NCI-H1436 treated with DMSO at 0.1 percent for 48 hours (cell line): Measurements from ENCODE around the gene ARAF.
"Not testable (repeated sequence)": the region's sequence is repeated elsewhere in the genome, so short reads cannot be mapped to it uniquely, and the experiment has no call there.

ENCODE experiments used
- DNase-seq: peaks from one replicate; lab custom pipeline; 2025; lab: John Stamatoyannopoulos, UW

ARAF gene

DNA sequence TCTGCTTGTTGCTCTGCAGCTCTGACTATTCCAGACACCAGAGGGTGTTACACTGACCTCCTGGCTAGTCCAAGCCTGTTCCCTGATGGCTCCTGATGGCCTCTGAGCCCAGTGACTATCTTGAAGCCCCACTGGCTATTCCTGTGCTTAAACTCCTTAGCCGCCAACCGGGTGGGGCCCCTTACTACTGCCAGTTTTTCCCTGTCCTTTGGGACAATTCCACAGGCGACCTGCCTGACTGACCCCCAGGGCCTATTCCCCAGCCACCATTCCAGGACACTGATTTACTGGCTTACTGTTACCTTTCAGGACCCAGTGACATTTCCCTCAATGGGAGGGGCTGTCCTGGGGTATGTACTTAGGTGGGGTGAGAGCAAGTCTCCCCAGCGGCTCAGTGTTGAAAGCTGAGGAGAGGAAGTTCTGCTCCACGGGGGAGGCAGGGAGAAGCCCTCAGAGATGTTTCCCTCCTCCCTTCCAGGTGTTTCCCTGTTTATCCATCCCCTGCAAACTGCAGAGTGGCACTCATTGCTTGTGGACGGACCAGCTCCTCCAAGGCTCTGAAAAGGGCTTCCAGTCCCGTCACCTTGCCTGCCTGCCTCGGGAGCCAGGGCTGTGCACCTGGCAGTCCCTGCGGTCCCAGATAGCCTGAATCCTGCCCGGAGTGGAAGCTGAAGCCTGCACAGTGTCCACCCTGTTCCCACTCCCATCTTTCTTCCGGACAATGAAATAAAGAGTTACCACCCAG lies 25.2 kb downstream of the ARAF start:
- DNase-seq: no peak

DNA sequence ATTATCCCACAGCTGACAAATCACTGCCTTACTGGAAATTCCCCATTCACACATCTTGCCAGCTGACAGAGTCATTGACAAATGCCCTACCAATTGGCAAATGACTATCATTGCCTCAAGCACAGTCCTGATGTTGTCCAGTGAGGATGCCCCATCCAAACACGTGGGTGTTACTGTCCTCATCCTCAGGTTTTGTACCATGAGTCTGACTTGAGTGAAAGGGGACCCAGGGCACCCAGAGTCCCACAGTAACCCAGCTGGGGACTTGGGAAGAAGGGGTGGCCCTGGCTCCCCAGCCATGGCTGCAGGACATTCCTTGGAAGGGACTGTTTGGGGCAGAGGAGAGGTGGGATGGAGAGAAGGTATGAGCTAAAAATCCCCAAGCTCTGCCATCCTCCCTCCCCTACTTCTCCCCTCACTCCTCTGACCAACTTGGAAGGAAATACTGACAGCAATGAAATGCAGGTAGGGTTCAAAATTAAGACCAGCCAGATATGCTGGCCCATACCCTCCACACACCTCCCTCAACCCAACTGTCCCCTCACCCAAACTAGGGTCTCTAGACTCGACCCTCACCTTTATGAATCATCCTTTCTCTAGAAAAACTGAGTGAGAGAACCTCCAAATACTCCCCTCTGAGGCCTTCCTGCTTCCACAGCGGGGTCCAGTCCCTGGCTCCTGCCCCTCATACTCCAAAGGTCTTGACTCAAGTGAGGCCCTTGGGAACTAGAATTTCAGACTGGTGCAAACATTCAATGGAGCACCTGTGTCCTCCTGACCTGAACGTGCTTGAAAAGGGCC lies 26.3 kb downstream of the ARAF start:
- no peak for DNase-seq

DNA sequence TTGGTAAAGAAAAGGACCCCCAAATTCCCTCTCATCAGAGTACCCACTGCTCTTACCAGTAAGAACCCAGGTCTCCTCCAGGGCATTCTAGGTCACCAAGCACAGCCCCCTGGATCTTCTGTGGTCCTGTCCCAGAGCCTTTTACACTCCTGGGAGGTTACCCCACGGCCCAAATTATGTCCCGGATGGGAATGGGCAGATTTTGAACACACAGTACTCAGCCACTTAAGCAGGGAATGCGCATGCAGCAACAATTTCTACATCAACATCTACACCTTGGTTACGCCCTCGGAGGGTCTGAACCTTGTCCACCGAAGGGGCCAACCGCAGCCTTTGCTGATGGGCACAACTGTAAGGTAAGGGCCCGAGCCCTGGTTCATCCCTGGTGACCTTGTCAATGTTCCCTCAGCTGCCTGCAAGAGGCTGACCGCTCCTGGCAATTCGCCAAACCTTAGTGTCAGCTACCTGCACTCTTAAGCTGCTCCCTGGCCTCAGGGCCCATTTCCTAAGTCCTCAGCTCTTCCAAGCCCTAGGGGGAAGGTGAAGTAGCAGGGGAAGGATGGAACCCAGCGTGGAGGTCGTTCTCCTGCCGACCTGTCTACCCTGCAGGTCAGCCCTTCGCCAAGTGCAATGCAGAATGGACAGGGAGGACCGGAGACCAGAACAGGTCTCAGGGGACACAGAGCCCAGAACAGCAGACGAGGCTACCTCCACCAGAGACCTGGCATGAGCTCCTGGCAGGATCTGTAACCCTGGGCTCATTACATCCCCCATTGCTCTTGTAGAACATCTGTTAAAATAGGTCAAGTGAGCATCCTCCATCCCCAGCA lies 27.1 kb downstream of the ARAF start:
- no peak for DNase-seq

DNA sequence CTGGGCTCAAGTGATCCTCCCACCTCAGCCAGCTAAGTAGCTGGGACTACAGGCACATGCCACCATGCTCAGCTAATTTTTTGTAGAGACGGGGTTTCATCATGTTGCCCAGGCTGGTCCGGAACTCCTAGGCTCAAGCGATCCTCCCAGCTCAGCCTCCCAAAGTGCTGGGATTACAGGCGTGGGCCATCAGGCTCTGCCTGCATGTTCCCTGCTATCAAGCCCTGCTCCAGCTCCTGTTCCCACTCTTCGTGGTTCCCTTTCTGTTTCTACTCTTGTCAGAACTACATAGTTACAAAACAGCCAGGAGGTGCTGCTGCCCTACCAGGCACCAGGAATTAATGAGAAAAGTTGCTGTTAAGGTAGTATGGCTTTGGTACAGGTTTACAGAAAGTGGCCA lies 30.0 kb downstream of the ARAF start:
- no peak for DNase-seq

DNA sequence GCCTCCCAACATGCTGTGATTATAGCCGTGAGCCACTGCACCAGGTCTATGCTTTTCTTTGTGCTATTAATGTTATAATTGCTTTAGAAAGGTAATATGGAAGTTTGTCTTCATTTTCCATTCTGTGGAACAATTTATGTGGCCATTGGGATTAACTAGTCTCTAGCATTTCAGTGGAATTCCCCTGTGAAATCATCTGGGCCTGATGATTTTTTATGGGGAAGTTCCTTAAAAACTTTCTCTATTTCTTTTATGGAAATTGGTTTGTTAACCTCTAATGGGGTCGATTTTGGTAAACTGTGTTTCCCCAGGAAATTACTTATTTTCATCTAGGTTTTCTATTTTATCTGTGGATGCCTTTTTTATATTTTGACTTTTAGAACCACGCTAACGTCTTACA lies 32.5 kb downstream of the ARAF start:
- no peak for DNase-seq

DNA sequence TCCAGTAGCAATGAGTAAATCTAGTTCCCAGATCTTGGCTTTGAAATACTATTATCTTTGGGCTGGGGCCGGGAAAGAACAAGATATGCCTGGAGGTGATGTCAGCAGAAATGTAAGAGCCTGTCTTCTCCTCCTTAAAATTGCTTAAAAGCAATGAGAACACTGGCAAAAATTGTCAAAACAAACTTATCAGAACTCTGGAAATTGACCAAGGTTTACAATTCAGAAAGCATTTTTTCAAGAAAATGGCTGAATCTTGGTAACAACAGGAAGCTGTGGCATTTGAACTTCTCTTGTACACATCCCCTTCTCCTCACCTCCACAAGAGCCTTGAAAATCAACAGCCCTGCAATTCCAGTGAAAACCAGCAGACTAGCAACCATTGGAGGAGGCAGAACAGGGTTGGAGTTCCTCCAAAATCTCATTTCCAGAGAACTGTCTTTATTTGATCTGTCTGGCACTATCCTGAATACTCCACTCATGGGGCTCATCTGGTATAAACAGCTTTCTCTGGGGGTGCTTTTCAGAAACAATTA lies 34.8 kb downstream of the ARAF start:
- DNase-seq: no peak

DNA sequence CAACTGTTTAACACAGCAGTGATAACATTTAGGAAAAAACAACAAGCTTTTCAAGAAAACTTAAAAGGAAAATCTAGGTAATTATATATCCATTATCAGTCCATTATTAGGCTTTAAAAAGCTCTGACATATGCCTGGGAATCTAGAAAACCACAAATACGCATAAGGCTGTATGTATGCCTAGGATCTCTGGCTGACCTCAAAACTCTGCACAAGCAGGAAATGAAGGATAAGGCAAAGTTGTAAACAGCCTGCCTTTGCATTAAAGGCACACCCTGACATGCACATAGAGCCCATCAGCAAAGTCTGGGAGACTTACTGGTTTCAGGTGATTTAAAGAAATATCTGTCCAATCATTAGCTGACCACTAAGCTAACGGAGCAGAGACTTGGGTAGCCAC lies 35.3 kb downstream of the ARAF start:
- DNase-seq: no peak

DNA sequence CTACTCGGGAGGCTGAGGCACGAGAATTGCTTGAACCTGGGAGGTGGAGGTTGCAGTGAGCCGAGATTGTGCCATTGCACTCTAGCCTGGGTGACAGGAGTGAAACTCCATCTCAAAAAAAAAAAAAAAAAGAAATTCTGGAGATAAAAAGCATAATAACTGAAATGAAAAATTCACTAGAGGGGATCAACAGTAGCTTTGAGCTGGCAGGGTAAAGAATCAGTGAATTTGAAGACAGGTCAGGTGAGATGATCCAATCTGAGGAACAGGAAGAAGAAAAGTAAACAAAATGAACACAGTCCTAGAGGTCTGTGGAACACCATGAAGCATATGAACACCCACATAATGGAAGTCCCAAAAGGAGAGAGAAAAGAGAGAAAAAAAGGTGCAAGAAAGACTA lies 36.2 kb downstream of the ARAF start:
- no peak for DNase-seq

DNA sequence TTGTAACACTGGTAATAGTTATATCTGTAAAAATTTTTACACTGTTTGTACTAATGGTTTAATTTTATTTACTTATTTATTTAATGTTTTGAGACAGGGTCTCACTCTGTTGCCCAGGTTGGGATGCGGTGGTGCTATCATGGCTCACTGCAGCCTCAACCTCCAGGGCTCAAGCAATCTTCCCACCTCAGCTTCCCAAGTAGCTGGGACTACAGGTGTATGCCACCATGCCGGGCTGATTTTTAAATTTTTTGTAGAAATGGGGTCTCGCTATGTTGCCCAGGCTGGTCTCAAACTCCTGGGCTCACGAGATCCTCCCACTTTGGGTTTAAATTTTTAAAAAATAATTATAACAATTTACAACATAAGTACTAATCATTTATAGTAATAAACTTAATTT lies 42.1 kb downstream of the ARAF start:
- not testable (repeated sequence) for DNase-seq

DNA sequence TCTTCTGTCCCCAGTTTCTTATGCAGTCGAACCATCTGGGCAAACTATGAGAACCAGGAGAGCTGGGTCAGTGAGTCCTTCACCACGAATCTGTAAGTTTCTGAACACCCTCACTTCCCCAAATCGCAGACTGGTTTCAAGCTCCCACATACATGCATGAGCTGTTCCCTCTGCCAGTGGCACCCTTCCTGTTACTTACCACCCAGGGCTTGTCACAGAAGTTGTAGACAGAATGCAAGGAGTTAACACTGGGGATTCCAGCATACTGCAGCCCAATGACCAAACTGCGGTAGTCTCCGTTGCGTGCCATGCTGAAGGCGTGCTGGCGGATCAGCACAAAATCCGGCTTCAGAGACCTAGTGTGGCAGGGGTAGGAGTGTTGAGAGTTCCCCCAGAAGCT lies 44.0 kb downstream of the ARAF start:
- no peak for DNase-seq

DNA sequence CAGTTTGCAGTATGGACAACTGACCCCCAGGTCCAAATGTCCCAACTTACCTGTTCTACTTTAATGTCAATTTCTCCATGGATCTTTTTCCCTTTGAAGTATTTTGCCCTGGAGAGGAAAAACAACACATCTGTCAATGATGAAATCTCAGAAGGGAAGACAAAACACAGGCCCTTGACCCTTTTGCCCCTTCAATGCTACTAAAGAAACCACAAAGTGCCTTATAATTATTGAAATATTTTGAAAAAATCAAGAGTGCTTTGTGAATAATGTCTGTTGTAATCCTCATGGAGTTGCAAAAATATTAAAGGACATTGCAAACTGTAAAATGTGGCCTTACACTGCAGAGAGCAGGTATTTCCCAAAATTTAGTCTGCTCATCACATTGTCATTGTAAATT lies 46.1 kb downstream of the ARAF start:
- no peak for DNase-seq

DNA sequence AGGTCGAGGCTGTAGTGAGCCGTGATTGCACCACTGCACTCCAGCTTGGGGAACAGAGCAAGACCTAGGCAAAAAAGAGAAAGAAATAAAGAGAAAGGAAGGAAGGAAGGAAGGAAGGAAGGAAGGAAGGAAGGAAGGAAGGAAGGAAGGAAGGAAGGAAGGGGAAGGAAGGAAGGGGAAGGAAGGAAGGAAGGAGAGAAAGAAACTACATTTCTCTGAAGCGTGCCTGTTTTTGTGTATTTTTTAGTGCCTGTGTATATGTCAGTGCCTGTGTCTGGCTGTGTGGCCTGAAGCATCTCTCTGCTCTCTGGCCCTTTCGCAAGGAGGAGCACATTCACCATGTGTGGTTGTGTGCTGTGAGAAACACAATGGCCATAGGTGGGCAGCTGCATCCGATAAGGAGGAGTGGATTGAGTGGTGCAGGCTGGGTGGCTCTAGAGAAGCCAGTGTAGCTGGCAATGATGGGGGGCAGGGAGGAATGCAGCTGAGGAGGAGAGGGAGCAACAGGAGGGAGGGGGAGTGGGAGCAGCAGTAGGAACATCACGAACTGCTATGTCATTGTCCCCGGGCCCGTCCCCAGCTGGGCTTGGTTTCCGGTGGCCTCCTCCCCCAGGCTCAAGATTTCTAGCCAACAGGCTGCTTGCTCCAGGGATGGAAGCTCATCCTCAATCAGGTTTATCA lies 47.3 kb downstream of the ARAF start:
- no peak for DNase-seq

DNA sequence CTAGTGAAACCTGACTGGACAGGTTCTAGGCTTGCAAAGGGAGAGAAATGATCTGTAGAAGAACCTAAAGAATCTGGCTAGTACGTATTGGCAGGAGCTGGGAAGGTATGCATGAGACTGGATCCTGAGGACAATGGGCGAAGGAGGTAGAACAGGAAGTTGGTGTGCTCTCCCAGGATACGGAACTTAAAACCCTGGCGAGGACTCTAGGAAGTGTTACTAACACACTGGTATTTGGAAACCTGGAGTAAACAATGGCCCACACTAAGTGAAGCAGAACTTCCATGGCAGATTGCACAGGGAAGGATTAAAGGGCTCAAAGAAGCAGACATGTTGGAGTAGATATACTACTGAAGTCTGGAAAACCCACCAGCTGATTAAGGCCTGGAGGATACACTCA lies 49.5 kb downstream of the ARAF start:
- DNase-seq: no peak

DNA sequence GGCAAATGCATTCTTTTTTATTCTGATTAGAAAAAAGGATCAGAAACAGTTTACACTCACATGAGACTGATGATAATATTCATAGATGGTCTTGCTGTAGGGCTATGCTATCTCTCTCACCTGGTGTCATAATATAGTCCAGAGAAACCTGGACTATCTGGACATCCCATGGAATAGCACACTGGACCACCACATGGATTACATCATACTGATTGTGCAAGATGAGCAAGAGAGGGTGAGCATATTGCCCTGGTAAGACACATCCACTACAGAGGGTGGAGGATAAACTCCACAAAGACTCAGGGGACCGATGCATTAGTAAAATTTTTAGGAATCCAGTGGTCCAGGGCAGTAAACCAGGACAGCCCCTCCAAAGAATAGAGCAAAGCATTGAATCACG lies 50.5 kb downstream of the ARAF start:
- DNase-seq: no peak

DNA sequence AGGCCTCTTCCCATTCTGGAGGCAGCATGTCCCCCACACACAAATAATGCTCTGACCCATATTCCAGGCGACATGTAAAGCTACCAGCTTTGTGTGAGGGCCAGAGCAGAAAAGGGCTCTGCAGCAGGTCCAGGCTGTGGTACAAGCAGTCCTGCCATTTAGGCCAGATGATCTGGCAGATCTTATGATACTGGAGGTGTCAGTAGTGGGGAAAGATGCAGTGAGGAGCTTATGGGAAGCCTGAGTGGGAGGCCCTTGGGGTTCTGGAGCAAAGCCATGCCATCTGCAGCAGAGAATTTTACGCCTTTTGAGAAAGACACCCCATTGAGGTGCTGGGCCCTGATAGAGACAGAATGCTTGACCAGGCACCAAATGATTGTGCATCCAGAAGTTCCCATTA lies 50.9 kb downstream of the ARAF start:
- no peak for DNase-seq

DNA sequence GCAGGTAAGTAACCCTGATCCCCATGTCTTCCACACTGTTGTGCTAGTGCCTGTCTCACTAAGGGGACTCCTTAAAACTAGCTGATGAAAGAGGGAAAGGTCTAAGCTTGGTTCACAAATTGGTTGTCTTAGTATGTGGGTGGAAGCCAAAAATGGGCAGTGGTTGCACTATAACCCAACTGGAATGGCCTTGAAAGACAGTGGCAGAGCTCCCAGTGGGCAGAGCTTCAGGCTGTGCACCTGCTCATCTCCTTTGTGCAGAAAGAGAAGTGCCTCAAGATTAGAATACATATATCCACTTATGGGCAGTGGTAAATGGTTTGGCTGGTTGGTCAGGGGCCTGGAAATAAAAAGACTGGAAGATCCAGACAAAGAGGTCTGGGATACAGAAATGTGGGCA lies 51.4 kb downstream of the ARAF start:
- DNase-seq: no peak

DNA sequence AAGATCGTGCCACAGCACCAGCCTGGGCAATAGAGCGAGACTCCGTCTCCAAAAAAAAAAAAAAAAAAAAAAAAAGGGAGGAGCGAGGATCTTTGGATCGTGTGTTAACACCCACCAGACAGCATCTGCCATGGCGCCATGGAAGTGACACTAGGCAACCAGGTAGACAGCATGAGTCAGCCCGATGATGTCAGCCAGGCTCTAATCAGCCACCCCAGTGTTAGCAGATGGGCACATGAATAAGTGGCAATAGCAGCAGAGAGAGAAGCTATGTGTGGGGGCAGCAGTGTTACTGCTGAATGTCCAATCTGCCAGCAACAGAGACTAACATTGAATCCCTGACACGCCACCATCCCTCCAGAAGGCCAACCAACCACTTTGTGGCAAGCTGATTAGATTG lies 52.1 kb downstream of the ARAF start:
- no peak for DNase-seq

DNA sequence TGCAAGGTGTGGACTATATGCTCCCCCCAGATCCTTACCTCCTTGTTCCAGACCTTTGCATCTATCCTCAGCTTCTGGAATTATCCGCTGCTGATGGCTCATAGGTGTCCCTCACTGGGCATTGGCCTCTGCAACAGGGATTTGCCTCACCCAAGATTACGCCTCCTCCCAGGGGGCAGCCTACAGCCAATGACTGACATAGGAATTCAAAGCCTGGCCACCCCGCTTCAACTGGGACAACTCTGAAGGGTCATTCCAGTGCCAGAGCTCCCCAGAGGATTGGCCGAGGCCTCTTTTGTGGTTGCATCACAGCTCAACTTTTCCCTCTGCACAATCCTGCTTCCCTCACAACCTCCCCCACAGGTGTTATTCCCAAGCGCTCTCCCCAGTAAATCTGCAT lies 53.6 kb downstream of the ARAF start:
- no peak for DNase-seq

DNA sequence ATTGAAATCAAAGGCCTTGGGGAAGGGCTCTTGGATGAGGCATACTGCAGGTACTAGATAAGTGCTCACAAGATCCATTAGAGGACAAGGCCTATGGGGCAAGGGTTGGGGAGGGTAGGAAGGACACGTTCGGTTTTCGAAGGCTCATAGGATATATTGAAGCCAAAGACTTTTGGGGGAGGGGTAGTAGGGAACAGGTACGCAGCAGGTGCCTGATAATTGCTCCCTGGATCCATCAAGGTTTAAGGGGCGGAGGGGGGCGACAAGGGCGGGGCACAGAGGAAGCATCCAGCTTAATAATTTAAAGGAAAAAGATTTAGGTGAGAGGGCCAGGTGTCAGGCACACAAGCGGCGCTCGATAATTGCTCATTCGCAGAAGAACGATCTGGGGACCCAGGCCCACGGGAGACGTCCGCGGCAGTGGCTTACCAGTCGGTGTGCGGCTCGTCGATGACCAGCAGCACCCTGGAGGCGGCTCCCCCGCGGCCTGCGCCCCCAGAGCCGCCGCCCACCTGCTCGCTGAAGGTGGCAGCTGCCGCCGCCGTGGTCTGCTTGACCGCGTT lies 58.0 kb downstream of the ARAF start:
- no peak for DNase-seq

DNA sequence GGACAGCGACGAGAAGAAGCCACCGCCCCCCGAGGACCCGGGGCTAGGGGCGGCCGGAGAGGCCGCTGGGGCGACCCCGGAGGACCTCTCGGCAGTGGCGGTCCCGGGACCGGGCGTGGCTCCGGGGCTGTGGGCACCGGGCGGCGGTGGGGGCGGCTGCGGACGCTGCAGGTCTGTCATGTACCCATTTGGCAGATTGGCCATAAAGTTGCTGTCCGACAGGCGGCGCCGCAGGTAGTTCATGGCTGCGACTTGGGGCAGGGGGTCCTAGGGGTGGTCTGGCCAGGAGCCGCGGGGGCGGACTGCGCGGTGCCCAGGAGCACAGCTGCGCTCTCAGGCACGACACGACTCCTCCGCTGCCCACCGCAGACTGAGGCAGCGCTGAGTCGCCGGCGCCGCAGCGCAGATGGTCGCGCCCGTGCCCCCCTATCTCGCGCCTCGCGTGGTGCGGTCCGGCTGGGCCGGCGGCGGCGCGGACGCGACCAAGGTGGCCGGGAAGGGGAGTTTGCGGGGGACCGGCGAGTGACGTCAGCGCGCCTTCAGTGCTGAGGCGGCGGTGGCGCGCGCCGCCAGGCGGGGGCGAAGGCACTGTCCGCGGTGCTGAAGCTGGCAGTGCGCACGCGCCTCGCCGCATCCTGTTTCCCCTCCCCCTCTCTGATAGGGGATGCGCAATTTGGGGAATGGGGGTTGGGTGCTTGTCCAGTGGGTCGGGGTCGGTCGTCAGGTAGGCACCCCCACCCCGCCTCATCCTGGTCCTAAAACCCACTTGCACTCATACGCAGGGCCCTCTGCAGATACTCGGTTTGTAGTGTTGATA lies 58.7 kb downstream of the ARAF start, which contains the start of gene SYN1:
Gene SYN1, minus strand, starts transcription at position 372 of the 817 bp plus-strand sequence. Its CDS starts 129 bp downstream, at position 243.
- peak; percentile 18 for DNase-seq

DNA sequence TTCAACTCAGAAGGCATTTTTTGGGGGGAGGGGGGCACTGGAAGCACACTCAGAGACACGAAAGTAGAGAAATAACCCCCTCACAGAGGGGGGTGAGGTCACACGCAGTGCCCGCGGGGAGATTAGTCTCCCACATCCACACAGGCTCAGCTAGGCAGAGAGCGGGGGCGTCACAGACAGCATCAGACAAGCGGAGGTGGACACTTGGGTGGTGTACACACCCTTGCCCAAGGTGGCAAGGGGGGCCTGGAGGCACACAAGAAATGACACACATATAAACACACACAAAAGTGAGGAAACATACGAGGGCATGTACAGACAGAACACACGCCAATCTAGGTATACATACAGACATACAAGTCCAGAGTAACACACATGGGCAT lies 59.3 kb downstream of the ARAF start:
- no peak for DNase-seq
